NCI-H446 (cell line): Measurements from ENCODE around the gene TRPM5.

Source experiments
- DNase-seq, 2 experiments: peaks; one replicate each; lab custom pipeline; 2025; lab: John Stamatoyannopoulos, UW

TRPM5 gene

GRCh38 chr11:2452321-2453012 is 8.2 kb upstream of the TRPM5 start:
- DNase-seq, result no peak

- no peak for DNase-seq
These were observed 7.6 kb upstream of the TRPM5 start for GRCh38 chr11:2451916-2452315.

- DNase-seq, result no peak
These were observed 7.0 kb upstream of the TRPM5 start for GRCh38 chr11:2451336-2451735.

- no peak for DNase-seq
These were observed 6.2 kb upstream of the TRPM5 start for GRCh38 chr11:2450321-2451041.

- DNase-seq, result no peak
These were observed 5.4 kb upstream of the TRPM5 start for GRCh38 chr11:2449548-2450320.

- DNase-seq, result no peak
These were observed 4.6 kb upstream of the TRPM5 start for GRCh38 chr11:2448661-2449547.

GRCh38 chr11:2447951-2448650 is 3.8 kb upstream of the TRPM5 start:
- DNase-seq, result no peak

- no peak for DNase-seq
These were observed 3.1 kb upstream of the TRPM5 start for GRCh38 chr11:2447253-2447950.

GRCh38 chr11:2446590-2447252 is 2.4 kb upstream of the TRPM5 start:
- DNase-seq, result no peak

- no peak for DNase-seq
These were observed 1.6 kb upstream of the TRPM5 start for GRCh38 chr11:2445746-2446551.

GRCh38 chr11:2444821-2445745 is 769 bp upstream of the TRPM5 start, which contains the start of gene KCNQ1:
KCNQ1 (plus strand) TSS chr11:2445008; CDS start chr11:2445099, 91 bp downstream.
- DNase-seq, result no peak

- no peak for DNase-seq
These were observed 908 bp downstream of the TRPM5 start for GRCh38 chr11:2443406-2443805.

- no peak for DNase-seq
These were observed 1.7 kb downstream of the TRPM5 start for GRCh38 chr11:2442589-2442988.

- no peak for DNase-seq
These were observed 3.1 kb downstream of the TRPM5 start for GRCh38 chr11:2441171-2441570.

- DNase-seq, result no peak
These were observed 3.7 kb downstream of the TRPM5 start for GRCh38 chr11:2440646-2441045.

GRCh38 chr11:2439820-2440219 is 4.5 kb downstream of the TRPM5 start:
- DNase-seq, result no peak

GRCh38 chr11:2437516-2437915 is 6.8 kb downstream of the TRPM5 start:
- DNase-seq, result no peak

GRCh38 chr11:2436521-2437031 is 7.7 kb downstream of the TRPM5 start:
- DNase-seq, result no peak
